Activated CD8-positive, alpha-beta T cell treated with anti-CD3 and anti-CD28 coated beads for 36 hours (primary cell): ENCODE data around the gene PTGR3. TPM values are rescaled to one million over a fixed set of nuclear protein-coding genes. Genes with fewer than 3 reads are reported as not detected.

Experiments
- ATAC-seq: fragments of 200-7000 bp; cut with Tn5 transposase; one replicate; pipeline ENCODE4 v1.10.0; 2021; ENCODE audit warnings: mild to moderate bottlenecking, moderate library complexity
- CTCF ChIA-PET: fragments of 350-600 bp; sonication (Branson Sonifier 250); formaldehyde crosslinking; loops from one replicate; lab custom pipeline; 2021; ENCODE audit warnings: antibody characterized with exemption; lab: Charles Lee
- POLR2A ChIA-PET: fragments of 350-600 bp; sonication (Branson Sonifier 250); formaldehyde crosslinking; loops from one replicate; lab custom pipeline; 2021; ENCODE audit warnings: antibody characterized with exemption; lab: Charles Lee
- DNase-seq: peaks from one replicate; pipeline ENCODE4 v3.0.0-alpha.2; 2020
- H3K27ac Mint-ChIP-seq: one replicate; pipeline ENCODE4 v1.8.0; 2021; ENCODE audit warnings: mild to moderate bottlenecking, mixed read lengths
- H3K27me3 Mint-ChIP-seq: one replicate; pipeline ENCODE4 v1.8.0; 2021; ENCODE audit warnings: mixed read lengths
- H3K36me3 Mint-ChIP-seq: one replicate; pipeline ENCODE4 v1.8.0; 2021; ENCODE audit warnings: low read depth, mixed read lengths
- H3K4me1 Mint-ChIP-seq: one replicate; pipeline ENCODE4 v1.8.0; 2021; ENCODE audit warnings: low read depth, mixed read lengths
- H3K4me3 Mint-ChIP-seq: one replicate; pipeline ENCODE4 v1.8.0; 2021; ENCODE audit warnings: mild to moderate bottlenecking, moderate library complexity, mixed read lengths
- H3K9me3 Mint-ChIP-seq: one replicate; pipeline ENCODE4 v1.8.0; 2021; ENCODE audit warnings: mixed read lengths
- CTCF ChIP-seq: fragments of 200-600 bp; IDR thresholded peaks from one replicate; pipeline ENCODE4 v1.8.0; 2022; ENCODE audit warnings: antibody characterized with exemption, mild to moderate bottlenecking
- intact Hi-C: fragments of 100-400 bp; cut with micrococcal nuclease; formaldehyde crosslinking; loops from one replicate; pipeline ENCODE4 v1.10.0; 2022
- total RNA-seq, 2 experiments: library from RNA; stranded (reverse); gene quantifications; one replicate each; pipeline ENCODE4 v1.2.3, GENCODE V29; 2021

Gene PTGR3
- total RNA-seq, 2 experiments from 2014 or later: 20.0 to 21.1 TPM

GRCh38 chr18:75229437-75229836, 20.5 kb upstream of the PTGR3 start:
- H3K27me3 Mint-ChIP-seq: no peaks in the 10 kb centered on the region
- POLR2A ChIA-PET: interaction anchor here (1.1 to 2.1 kb wide), 2 partner anchors 9 to 19 kb away, joined by 4 to 9 read pairs; partner anchors contain the start of gene TSHZ1
- H3K4me3 Mint-ChIP-seq: no peak overlapping the region

GRCh38 chr18:75228967-75229366, 20.0 kb upstream of the PTGR3 start:
- peak overlapping the region; percentile 55 for H3K27ac Mint-ChIP-seq
- no peak for DNase-seq
- peaks cover 46% of the 10 kb centered on the region for H3K4me1 Mint-ChIP-seq
- no peak for ATAC-seq
- peaks cover 10% of the 10 kb centered on the region for H3K36me3 Mint-ChIP-seq
- no peaks in the 10 kb centered on the region for H3K9me3 Mint-ChIP-seq
- no peak for TF ChIP-seq CTCF
- H3K4me3 Mint-ChIP-seq: no peak overlapping the region
- POLR2A ChIA-PET: interaction anchor here (0.6 to 2.1 kb wide), 3 partner anchors 11 to 18 kb away, joined by 3 to 9 read pairs (median 3); partner anchors contain the start of gene TSHZ1
- no peaks in the 10 kb centered on the region for H3K27me3 Mint-ChIP-seq
- intact Hi-C loops: no loop called here
- CTCF ChIA-PET: interaction anchor here (0.7 to 1.5 kb wide), 3 partner anchors 8 to 810 kb away, joined by 3 to 6 read pairs (median 3); no protein-coding TSS in a partner anchor

More at GRCh38 chr18:75229437-75229836, 20.5 kb upstream of the PTGR3 start:
- ATAC-seq (no peak), DNase-seq (no peak)
- peaks cover 10% of the 10 kb centered on the region for H3K36me3 Mint-ChIP-seq
- peaks cover 46% of the 10 kb centered on the region for H3K4me1 Mint-ChIP-seq
- intact Hi-C loops: no loop called here
- peak overlapping the region; percentile 55 for H3K27ac Mint-ChIP-seq
- no peaks in the 10 kb centered on the region for H3K9me3 Mint-ChIP-seq
- CTCF ChIA-PET: interaction anchor here (0.7 to 1.5 kb wide), 3 partner anchors 8 to 810 kb away, joined by 3 to 6 read pairs (median 3); no protein-coding TSS in a partner anchor
- TF ChIP-seq CTCF: no peak

GRCh38 chr18:75227535-75228296, 18.8 kb upstream of the PTGR3 start:
- POLR2A ChIA-PET: interaction anchor here (1.0 kb wide), 1 partner anchor 16 kb away, joined by 3 read pairs; no protein-coding TSS in a partner anchor
- Mint-ChIP-seq H3K36me3 (peaks cover 10% of the 10 kb centered on the region), H3K27ac (no peak overlapping the region), H3K4me1 (peaks cover 47% of the 10 kb centered on the region), H3K9me3 (no peaks in the 10 kb centered on the region), H3K4me3 (no peak overlapping the region), H3K27me3 (no peaks in the 10 kb centered on the region)
- DNase-seq: no peak
- no peak for ATAC-seq
- CTCF ChIA-PET: interaction anchor here (1.0 kb wide), 1 partner anchor 14 kb away, joined by 3 read pairs; no protein-coding TSS in a partner anchor
- TF ChIP-seq CTCF: no peak
- intact Hi-C loops: no loop called here

GRCh38 chr18:75226956-75227316, 18.0 kb upstream of the PTGR3 start:
- POLR2A ChIA-PET: interaction anchor here (2.4 kb wide), 1 partner anchor 17 kb away, joined by 19 read pairs; the partner anchor contains the start of genes PTGR3 and TSHZ1
- peaks cover 10% of the 10 kb centered on the region for H3K36me3 Mint-ChIP-seq
- no peaks in the 10 kb centered on the region for H3K9me3 Mint-ChIP-seq
- H3K4me3 Mint-ChIP-seq: peak overlapping the region; percentile 13
- CTCF ChIA-PET: interaction anchor here (2.1 kb wide), 1 partner anchor 19 kb away, joined by 7 read pairs; no protein-coding TSS in a partner anchor
- no peak for DNase-seq
- intact Hi-C loops: no loop called here
- no peak for ATAC-seq
- H3K27ac Mint-ChIP-seq: peak overlapping the region; percentile 5
- H3K27me3 Mint-ChIP-seq: no peaks in the 10 kb centered on the region
- TF ChIP-seq CTCF: no peak
- peaks cover 52% of the 10 kb centered on the region for H3K4me1 Mint-ChIP-seq
